HCT116 (cell line): ENCODE results near the gene CAP2. TPM values are rescaled to one million over a fixed set of nuclear protein-coding genes. Genes with fewer than 3 reads are reported as not detected.

Experiments
- ATAC-seq: fragments of 200-7000 bp; cut with Tn5 transposase; 2 replicates; pipeline ENCODE4 v1.9.1; 2020; ENCODE audit warnings: mild to moderate bottlenecking, moderate library complexity
- BruUV-seq: library from RNA; stranded (reverse); fragments of 400-500 nt; replicated peaks from 2 replicates; lab custom pipeline; 2021; lab: Mats Ljungman, UMichigan
- CTCF ChIA-PET: fragments of 300-600 bp; sonication (Branson Sonifier 250); formaldehyde crosslinking; loops from one replicate; lab custom pipeline; 2021; ENCODE audit warnings: antibody characterized with exemption; lab: Charles Lee
- POLR2A ChIA-PET: fragments of 300-600, 350-600 bp; sonication (Branson Sonifier 250); formaldehyde crosslinking; loops from one replicate; lab custom pipeline; 2021; ENCODE audit warnings: antibody characterized with exemption; lab: Charles Lee
- RAD21 ChIA-PET, 2 experiments: fragments of 300-600 bp; sonication (Branson Sonifier 250); formaldehyde crosslinking; loops; one replicate each; lab custom pipeline; 2023; ENCODE audit warnings: low total read pairs in 2 of 2; ENCODE audit not compliant: uncharacterized antibody in 2 of 2, unreplicated experiment in 2 of 2, low non-redundant PET in 1 of 2; lab: Charles Lee
- DNase-seq: peaks from one replicate; pipeline ENCODE4 v3.0.0-alpha.2; 2010; ENCODE audit warnings: low read depth, low spot score
- H2AFZ ChIP-seq: fragments of 200-600 bp; shearing (Covaris generic), sonication (generic); 2 replicates; pipeline ENCODE4 v1.6.1; 2017; ENCODE audit warnings: low read depth, mixed run types, mixed read lengths, antibody characterized with exemption, low read length; ENCODE audit not compliant: poor library complexity, severe bottlenecking
- H3K27ac ChIP-seq: 2 replicates; pipeline ENCODE4 v1.5.1; 2012; ENCODE audit warnings: low read depth, low read length
- H3K27me3 ChIP-seq: fragments of 200-600 bp; sonication (generic); 2 replicates; pipeline ENCODE4 v1.6.1; 2016; ENCODE audit warnings: mixed run types, low read length, mixed read lengths; ENCODE audit not compliant: insufficient read depth
- H3K36me3 ChIP-seq, 2 experiments: fragments of 200-500 bp in 1 of 2; fragments of 200-600 bp in 1 of 2; sonication (Bioruptor generic) in 1 of 2; sonication (generic) in 1 of 2; 2 replicates each; pipeline versions ENCODE4 v1.5.1 to v1.6.1; 2014 to 2016; ENCODE audit warnings: low read length in 2 of 2, inconsistent platforms in 1 of 2, mixed read lengths in 1 of 2, mixed run types in 1 of 2; ENCODE audit not compliant: insufficient read depth in 2 of 2, control insufficient read depth in 1 of 2
- H3K4me1 ChIP-seq, 2 experiments: fragments of 200-600 bp in 1 of 2; sonication (generic) in 1 of 2; 2 replicates each; pipeline versions ENCODE4 v1.5.1 to v1.6.1; 2012 to 2017; ENCODE audit warnings: low read length in 2 of 2, inconsistent platforms in 1 of 2, mild to moderate bottlenecking in 1 of 2, mixed read lengths in 1 of 2, mixed run types in 1 of 2, moderate library complexity in 1 of 2; ENCODE audit not compliant: insufficient read depth in 2 of 2, control insufficient read depth in 1 of 2
- H3K4me2 ChIP-seq: fragments of 200-600 bp; sonication (generic); 2 replicates; pipeline ENCODE4 v1.6.1; 2017; ENCODE audit warnings: mixed run types, low read length, mixed read lengths
- H3K4me3 ChIP-seq, 2 experiments: fragments of 200-600 bp in 1 of 2; sonication (generic) in 1 of 2; replicated peaks in 1 of 2; 2 replicates each; pipeline ENCODE4 v1.5.1; 2011 to 2016; ENCODE audit warnings: low read length in 2 of 2, control low read depth in 1 of 2, low read depth in 1 of 2, mild to moderate bottlenecking in 1 of 2, mixed read lengths in 1 of 2, mixed run types in 1 of 2
- H3K79me2 ChIP-seq: fragments of 200-600 bp; sonication (generic); 2 replicates; pipeline ENCODE4 v1.6.1; 2017; ENCODE audit warnings: mild to moderate bottlenecking, mixed run types, low read length, moderate library complexity, mixed read lengths; ENCODE audit not compliant: insufficient read depth
- H3K9ac ChIP-seq: fragments of 200-600 bp; sonication (generic); 2 replicates; pipeline ENCODE4 v1.6.1; 2016; ENCODE audit warnings: low read length, mixed read lengths
- H3K9me2 ChIP-seq: fragments of 200-600 bp; sonication (generic), shearing (Covaris generic); 2 replicates; pipeline ENCODE4 v1.6.1; 2017; ENCODE audit warnings: mixed run types, mild to moderate bottlenecking, moderate library complexity; ENCODE audit not compliant: insufficient read depth
- H3K9me3 ChIP-seq, 2 experiments: fragments of 200-500 bp in 1 of 2; fragments of 200-600 bp in 1 of 2; sonication (Bioruptor generic) in 1 of 2; sonication (generic) in 1 of 2; 2 replicates each; pipeline ENCODE4 v1.6.1; 2014 to 2017; ENCODE audit warnings: low read length in 2 of 2, mixed read lengths in 2 of 2, inconsistent platforms in 1 of 2, low read depth in 1 of 2, mild to moderate bottlenecking in 1 of 2, mixed run types in 1 of 2, moderate library complexity in 1 of 2; ENCODE audit not compliant: control insufficient read depth in 1 of 2, insufficient read depth in 1 of 2
- H4K20me1 ChIP-seq: fragments of 200-600 bp; sonication (generic), shearing (Covaris generic); 2 replicates; pipeline ENCODE4 v1.6.1; 2017; ENCODE audit warnings: mixed run types, mild to moderate bottlenecking, moderate library complexity; ENCODE audit not compliant: insufficient read depth
- CBX3 ChIP-seq: IDR thresholded peaks from 2 replicates; pipeline ENCODE4 v1.6.1; 2012; ENCODE audit warnings: low read depth
- EGR1 ChIP-seq: IDR thresholded peaks from 2 replicates; pipeline ENCODE4 v1.6.1; 2012; ENCODE audit warnings: low read depth
- ELF1 ChIP-seq: IDR thresholded peaks from 2 replicates; pipeline ENCODE4 v1.6.1; 2012; ENCODE audit warnings: low read depth, borderline replicate concordance
- EZH2 ChIP-seq: fragments of 200-600 bp; sonication (generic); IDR thresholded peaks from 2 replicates; pipeline ENCODE4 v1.6.1; 2017; ENCODE audit warnings: antibody characterized with exemption, mixed run types
- EZH2phosphoT487 ChIP-seq: fragments of 200-600 bp; IDR thresholded peaks from 2 replicates; pipeline ENCODE4 v1.6.1; 2018; ENCODE audit warnings: antibody characterized with exemption, borderline replicate concordance
- POLR2AphosphoS5 ChIP-seq: IDR thresholded peaks from 2 replicates; pipeline ENCODE4 v1.6.1; 2011; ENCODE audit warnings: mild to moderate bottlenecking, low read depth, low read length, moderate library complexity
- RAD21 ChIP-seq: IDR thresholded peaks from 2 replicates; pipeline ENCODE4 v1.6.1; 2012; ENCODE audit warnings: low read depth, mild to moderate bottlenecking
- SIN3A ChIP-seq: IDR thresholded peaks from 2 replicates; pipeline ENCODE4 v1.6.1; 2012; ENCODE audit warnings: low read depth
- SP1 ChIP-seq: IDR thresholded peaks from 2 replicates; pipeline ENCODE4 v1.6.1; 2012; ENCODE audit warnings: low read depth
- TCF7L2 ChIP-seq: IDR thresholded peaks from 2 replicates; pipeline ENCODE4 v1.7.0; 2011; ENCODE audit warnings: borderline replicate concordance, inconsistent platforms; ENCODE audit not compliant: insufficient read depth, insufficient read length; ENCODE audit errors: extremely low read depth
- YY1 ChIP-seq: IDR thresholded peaks from 2 replicates; pipeline ENCODE4 v1.6.1; 2011; ENCODE audit warnings: low read length, low read depth, moderate library complexity, mild to moderate bottlenecking; ENCODE audit not compliant: insufficient replicate concordance; ENCODE audit errors: extremely low read depth
- ZNF274 ChIP-seq: fragments of 200-500 bp; sonication (Bioruptor generic); IDR thresholded peaks from 2 replicates; pipeline ENCODE4 v1.6.1; 2014; ENCODE audit warnings: mild to moderate bottlenecking, low read depth, low read length, inconsistent platforms
- intact Hi-C: fragments of 100-400 bp; cut with micrococcal nuclease; formaldehyde crosslinking; loops from 2 replicates; pipeline ENCODE4 v1.10.0; 2022
- total RNA-seq: library from RNA; stranded (reverse); gene quantifications from one replicate; pipeline ENCODE4 v1.2.1, GENCODE V29; 2021; ENCODE audit not compliant: unreplicated experiment
- TF ChIP-seq, protein P1 (sequence below): IDR thresholded peaks from 2 replicates; pipeline ENCODE4 v1.6.1; 2011; ENCODE audit warnings: mild to moderate bottlenecking, low read length, moderate library complexity; ENCODE audit not compliant: insufficient replicate concordance; ENCODE audit errors: extremely low read depth
- TF ChIP-seq, protein P2 (sequence below): IDR thresholded peaks from 2 replicates; pipeline ENCODE4 v1.6.1; 2012
- TF ChIP-seq, protein P3 (sequence below): IDR thresholded peaks from 2 replicates; pipeline ENCODE4 v1.6.1; 2012
- TF ChIP-seq, protein P4 (sequence below): IDR thresholded peaks from 2 replicates; pipeline ENCODE4 v1.6.1; 2012; ENCODE audit warnings: low read depth

The CAP2 gene
- total RNA-seq, 1 experiment from 2014 or later, result 3.8 TPM

DNA sequence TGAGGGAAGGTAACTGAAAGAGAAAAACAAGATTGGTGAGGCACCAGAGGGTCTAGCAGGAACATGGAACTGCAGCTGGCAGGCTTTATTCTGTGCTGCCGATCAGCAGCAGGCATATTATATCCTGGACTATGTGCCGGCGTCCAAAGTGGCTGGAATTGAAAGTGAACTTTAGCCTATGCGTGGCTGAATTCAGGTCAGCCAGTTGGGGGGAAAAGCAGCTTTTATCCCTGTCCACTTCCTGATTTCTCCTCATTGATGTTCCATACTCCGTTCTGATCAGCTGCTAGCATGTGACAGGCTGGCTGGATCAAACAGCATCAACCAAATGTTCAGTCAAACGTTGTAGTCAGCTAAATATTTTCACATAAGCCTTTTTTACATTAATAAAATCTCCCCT, 99.0 kb downstream of the CAP2 start:
- ChIA-PET CTCF (no interaction called here), RAD21 (no interaction called here), POLR2A (no interaction called here)
- Histone ChIP-seq H3K27me3 (no peaks in the 10 kb centered on the region), H3K4me1 (peaks cover 0 to 5% of the 10 kb centered on the region in 2 experiments; a peak in 2 of 4 replicates), H3K27ac (no peak overlapping the region), H2AFZ (no peak overlapping the region), H3K9me2 (no peaks in the 10 kb centered on the region), H3K9me3 (no peaks in the 10 kb centered on the region), H3K9ac (no peak overlapping the region), H4K20me1 (no peaks in the 10 kb centered on the region), H3K4me2 (no peak overlapping the region), H3K79me2 (no peaks in the 10 kb centered on the region)
- BruUV-seq, result no TSS peak
- TF ChIP-seq ELF1, result no peak
- TF ChIP-seq TCF7L2, result no peak
- TF ChIP-seq SIN3A, result no peak
- no peak for TF ChIP-seq POLR2AphosphoS5
- TF ChIP-seq ZNF274, result no peak
- TF ChIP-seq, protein P1, sequence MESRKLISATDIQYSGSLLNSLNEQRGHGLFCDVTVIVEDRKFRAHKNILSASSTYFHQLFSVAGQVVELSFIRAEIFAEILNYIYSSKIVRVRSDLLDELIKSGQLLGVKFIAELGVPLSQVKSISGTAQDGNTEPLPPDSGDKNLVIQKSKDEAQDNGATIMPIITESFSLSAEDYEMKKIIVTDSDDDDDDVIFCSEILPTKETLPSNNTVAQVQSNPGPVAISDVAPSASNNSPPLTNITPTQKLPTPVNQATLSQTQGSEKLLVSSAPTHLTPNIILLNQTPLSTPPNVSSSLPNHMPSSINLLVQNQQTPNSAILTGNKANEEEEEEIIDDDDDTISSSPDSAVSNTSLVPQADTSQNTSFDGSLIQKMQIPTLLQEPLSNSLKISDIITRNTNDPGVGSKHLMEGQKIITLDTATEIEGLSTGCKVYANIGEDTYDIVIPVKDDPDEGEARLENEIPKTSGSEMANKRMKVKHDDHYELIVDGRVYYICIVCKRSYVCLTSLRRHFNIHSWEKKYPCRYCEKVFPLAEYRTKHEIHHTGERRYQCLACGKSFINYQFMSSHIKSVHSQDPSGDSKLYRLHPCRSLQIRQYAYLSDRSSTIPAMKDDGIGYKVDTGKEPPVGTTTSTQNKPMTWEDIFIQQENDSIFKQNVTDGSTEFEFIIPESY, result no peak
- no peak for TF ChIP-seq CBX3
- no peak for TF ChIP-seq SP1
- TF ChIP-seq, protein P2, sequence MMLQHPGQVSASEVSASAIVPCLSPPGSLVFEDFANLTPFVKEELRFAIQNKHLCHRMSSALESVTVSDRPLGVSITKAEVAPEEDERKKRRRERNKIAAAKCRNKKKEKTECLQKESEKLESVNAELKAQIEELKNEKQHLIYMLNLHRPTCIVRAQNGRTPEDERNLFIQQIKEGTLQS, result no peak
- TF ChIP-seq, protein P3, sequence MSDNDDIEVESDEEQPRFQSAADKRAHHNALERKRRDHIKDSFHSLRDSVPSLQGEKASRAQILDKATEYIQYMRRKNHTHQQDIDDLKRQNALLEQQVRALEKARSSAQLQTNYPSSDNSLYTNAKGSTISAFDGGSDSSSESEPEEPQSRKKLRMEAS, result no peak
- TF ChIP-seq YY1, result no peak
- TF ChIP-seq, protein P4, sequence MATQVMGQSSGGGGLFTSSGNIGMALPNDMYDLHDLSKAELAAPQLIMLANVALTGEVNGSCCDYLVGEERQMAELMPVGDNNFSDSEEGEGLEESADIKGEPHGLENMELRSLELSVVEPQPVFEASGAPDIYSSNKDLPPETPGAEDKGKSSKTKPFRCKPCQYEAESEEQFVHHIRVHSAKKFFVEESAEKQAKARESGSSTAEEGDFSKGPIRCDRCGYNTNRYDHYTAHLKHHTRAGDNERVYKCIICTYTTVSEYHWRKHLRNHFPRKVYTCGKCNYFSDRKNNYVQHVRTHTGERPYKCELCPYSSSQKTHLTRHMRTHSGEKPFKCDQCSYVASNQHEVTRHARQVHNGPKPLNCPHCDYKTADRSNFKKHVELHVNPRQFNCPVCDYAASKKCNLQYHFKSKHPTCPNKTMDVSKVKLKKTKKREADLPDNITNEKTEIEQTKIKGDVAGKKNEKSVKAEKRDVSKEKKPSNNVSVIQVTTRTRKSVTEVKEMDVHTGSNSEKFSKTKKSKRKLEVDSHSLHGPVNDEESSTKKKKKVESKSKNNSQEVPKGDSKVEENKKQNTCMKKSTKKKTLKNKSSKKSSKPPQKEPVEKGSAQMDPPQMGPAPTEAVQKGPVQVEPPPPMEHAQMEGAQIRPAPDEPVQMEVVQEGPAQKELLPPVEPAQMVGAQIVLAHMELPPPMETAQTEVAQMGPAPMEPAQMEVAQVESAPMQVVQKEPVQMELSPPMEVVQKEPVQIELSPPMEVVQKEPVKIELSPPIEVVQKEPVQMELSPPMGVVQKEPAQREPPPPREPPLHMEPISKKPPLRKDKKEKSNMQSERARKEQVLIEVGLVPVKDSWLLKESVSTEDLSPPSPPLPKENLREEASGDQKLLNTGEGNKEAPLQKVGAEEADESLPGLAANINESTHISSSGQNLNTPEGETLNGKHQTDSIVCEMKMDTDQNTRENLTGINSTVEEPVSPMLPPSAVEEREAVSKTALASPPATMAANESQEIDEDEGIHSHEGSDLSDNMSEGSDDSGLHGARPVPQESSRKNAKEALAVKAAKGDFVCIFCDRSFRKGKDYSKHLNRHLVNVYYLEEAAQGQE, result no peak
- TF ChIP-seq EZH2, result no peak
- TF ChIP-seq EZH2phosphoT487, result no peak
- TF ChIP-seq RAD21, result no peak
- TF ChIP-seq EGR1, result no peak
- TF ChIP-seq, all 23 proteins: peak for 0
- DNase-seq (no peak), ATAC-seq (no peak)
- intact Hi-C loops, result no loop called here
- H3K36me3 ChIP-seq, result no peaks in the 10 kb centered on the region
- H3K4me3 ChIP-seq, result no peak overlapping the region
